ENCODE results near the gene RBM18.

GRCh38 chr9:122191584-122191983, 73.1 kb downstream of the RBM18 start:
- no peak for TF ChIP-seq CTCF (IDR thresholded peaks at IDR 0.05)
- TF ChIP-seq POLR2A (IDR thresholded peaks at IDR 0.05): no peak

Measured in uterus (tissue), 2 donors.